RWPE2 (cell line): ENCODE results near the gene TMEM116.

ENCODE experiments used
- ATAC-seq: fragments of 200-7000 bp; cut with Tn5 transposase; 3 replicates; pipeline ENCODE4 v1.9.1; 2021; ENCODE audit warnings: low read depth
- DNase-seq: peaks from one replicate; pipeline ENCODE4 v3.0.0-alpha.2; 2020; ENCODE audit warnings: low spot score
- H3K27ac ChIP-seq: fragments of 450-650 bp; 2 replicates; pipeline ENCODE4 v1.5.1; 2017; ENCODE audit warnings: mild to moderate bottlenecking; ENCODE audit not compliant: poor library complexity, severe bottlenecking
- H3K27me3 ChIP-seq: fragments of 250-450 bp; sonication (Bioruptor Pico); 2 replicates; pipeline ENCODE4 v1.5.1; 2021; ENCODE audit warnings: mild to moderate bottlenecking, moderate library complexity; ENCODE audit not compliant: insufficient read depth, poor library complexity, severe bottlenecking
- H3K36me3 ChIP-seq: fragments of 250-450 bp; sonication (Bioruptor Pico); 2 replicates; pipeline ENCODE4 v1.5.1; 2020; ENCODE audit warnings: low read depth, mild to moderate bottlenecking, moderate library complexity
- H3K4me1 ChIP-seq: fragments of 250-450 bp; sonication (Bioruptor Pico); 2 replicates; pipeline ENCODE4 v1.5.1; 2021; ENCODE audit warnings: mild to moderate bottlenecking, moderate library complexity; ENCODE audit not compliant: insufficient read depth, poor library complexity, severe bottlenecking
- H3K4me3 ChIP-seq: fragments of 250-450 bp; sonication (Bioruptor Pico); 2 replicates; pipeline ENCODE4 v1.5.1; 2021; ENCODE audit warnings: mild to moderate bottlenecking, moderate library complexity; ENCODE audit not compliant: severe bottlenecking
- H3K9me3 ChIP-seq: fragments of 250-450 bp; sonication (Bioruptor Pico); 2 replicates; pipeline ENCODE4 v1.5.1; 2021; ENCODE audit warnings: mild to moderate bottlenecking, moderate library complexity; ENCODE audit not compliant: severe bottlenecking
- TF ChIP-seq, protein P1 (sequence below): fragments of 450-650 bp; IDR thresholded peaks from one replicate; pipeline ENCODE4 v1.5.1; 2017; ENCODE audit warnings: mild to moderate bottlenecking, moderate library complexity; ENCODE audit not compliant: poor library complexity, severe bottlenecking

The TMEM116 gene

DNA sequence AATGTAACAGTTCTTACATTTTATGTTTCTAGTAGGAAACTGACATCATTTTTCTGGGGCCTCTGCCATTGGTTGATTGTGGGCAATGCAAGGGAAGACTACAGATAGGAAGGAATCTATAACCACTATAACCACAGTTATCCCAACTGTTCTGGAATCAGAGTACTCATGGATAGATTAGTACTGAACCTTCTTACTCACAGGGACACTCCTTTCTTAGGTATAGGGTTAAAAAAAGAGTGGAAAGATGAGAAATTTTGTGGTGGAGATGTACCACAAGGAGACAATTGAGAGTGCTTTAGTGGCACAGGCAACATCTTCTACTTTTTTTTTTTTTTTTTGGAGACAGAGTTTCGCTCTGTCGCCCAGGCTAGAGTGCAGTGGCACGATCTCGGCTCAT is 21.0 kb downstream of the TMEM116 start:
- Histone ChIP-seq H3K27me3 (no peaks in the 10 kb centered on the region), H3K27ac (no peak overlapping the region), H3K9me3 (no peaks in the 10 kb centered on the region), H3K4me3 (no peak overlapping the region), H3K4me1 (no peaks in the 10 kb centered on the region), H3K36me3 (no peaks in the 10 kb centered on the region)
- ATAC-seq: no peak; the same call in 2 of the 3 replicates
- TF ChIP-seq, protein P1, sequence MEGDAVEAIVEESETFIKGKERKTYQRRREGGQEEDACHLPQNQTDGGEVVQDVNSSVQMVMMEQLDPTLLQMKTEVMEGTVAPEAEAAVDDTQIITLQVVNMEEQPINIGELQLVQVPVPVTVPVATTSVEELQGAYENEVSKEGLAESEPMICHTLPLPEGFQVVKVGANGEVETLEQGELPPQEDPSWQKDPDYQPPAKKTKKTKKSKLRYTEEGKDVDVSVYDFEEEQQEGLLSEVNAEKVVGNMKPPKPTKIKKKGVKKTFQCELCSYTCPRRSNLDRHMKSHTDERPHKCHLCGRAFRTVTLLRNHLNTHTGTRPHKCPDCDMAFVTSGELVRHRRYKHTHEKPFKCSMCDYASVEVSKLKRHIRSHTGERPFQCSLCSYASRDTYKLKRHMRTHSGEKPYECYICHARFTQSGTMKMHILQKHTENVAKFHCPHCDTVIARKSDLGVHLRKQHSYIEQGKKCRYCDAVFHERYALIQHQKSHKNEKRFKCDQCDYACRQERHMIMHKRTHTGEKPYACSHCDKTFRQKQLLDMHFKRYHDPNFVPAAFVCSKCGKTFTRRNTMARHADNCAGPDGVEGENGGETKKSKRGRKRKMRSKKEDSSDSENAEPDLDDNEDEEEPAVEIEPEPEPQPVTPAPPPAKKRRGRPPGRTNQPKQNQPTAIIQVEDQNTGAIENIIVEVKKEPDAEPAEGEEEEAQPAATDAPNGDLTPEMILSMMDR: no peak
- no peak for DNase-seq

DNA sequence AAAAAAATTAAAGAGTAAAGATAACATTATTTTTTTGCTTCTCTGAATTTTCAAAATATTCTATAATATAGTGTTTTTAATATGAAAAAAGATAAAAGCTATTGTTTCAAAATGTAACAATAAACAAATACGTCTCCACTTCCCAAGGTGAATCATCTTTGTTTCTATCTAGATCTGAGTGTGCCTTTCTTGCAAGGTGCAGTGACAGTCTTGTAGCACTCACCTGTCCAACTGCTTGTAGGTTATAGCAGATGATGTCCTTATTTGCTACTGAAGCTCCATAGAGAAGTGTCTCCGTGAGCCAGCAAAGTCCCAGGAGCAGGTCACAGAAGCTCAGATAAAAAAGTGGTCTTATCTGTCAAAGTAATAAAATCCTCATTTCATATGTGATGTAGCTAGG is 21.4 kb downstream of the TMEM116 start:
- H3K9me3 ChIP-seq: no peaks in the 10 kb centered on the region
- no peaks in the 10 kb centered on the region for H3K27me3 ChIP-seq
- TF ChIP-seq, protein P1: no peak
- H3K4me1 ChIP-seq: no peaks in the 10 kb centered on the region
- DNase-seq: no peak
- H3K36me3 ChIP-seq: no peaks in the 10 kb centered on the region
- H3K4me3 ChIP-seq: no peak overlapping the region
- H3K27ac ChIP-seq: no peak overlapping the region
- ATAC-seq: no peak

DNA sequence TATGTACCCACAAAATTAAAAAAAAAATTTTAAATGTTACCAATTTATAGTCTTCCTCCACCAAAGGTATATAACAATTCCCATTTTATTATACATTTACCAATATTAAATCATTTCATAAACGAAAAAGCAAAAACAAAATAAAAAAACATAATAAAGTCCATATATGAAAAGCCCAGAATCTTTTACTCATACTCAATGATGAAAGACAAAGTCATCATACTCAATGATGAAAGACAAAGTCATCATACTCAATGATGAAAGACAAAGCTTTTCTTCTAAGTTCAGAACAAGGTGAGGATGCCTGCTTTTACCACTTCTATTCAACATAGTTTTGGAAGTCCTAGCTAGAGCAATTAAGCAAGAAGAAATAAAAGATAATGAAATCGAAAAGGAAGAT is 28.1 kb downstream of the TMEM116 start:
- no peaks in the 10 kb centered on the region for H3K36me3 ChIP-seq
- ATAC-seq (no peak), DNase-seq (no peak)
- H3K4me3 ChIP-seq: no peak overlapping the region
- TF ChIP-seq, protein P1: no peak
- no peaks in the 10 kb centered on the region for H3K9me3 ChIP-seq
- peaks cover 4% of the 10 kb centered on the region for H3K4me1 ChIP-seq
- no peaks in the 10 kb centered on the region for H3K27me3 ChIP-seq
- H3K27ac ChIP-seq: no peak overlapping the region

DNA sequence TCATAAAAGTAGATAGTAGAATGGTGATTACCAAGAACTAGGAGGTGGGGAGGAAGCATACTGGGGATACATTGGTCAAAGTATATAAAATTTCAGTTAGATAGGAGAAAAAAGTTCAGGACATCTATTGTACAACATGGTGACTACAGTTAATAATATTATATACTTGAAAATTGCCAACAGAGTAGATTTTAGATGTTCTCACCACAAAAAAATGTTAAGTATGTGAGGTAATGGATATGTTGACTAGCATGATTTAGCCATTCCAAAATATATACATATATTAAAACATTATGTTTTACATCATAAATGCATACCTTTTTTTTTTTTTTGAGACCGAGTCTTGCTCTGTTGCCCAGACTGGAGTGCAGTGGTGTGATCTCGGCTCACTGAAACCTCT is 31.0 kb downstream of the TMEM116 start:
- Histone ChIP-seq H3K9me3 (no peaks in the 10 kb centered on the region), H3K27me3 (no peaks in the 10 kb centered on the region), H3K4me1 (peaks cover 4% of the 10 kb centered on the region), H3K4me3 (no peak overlapping the region), H3K27ac (no peak overlapping the region), H3K36me3 (no peaks in the 10 kb centered on the region)
- ATAC-seq (no peak), DNase-seq (no peak)
- TF ChIP-seq, protein P1: no peak

DNA sequence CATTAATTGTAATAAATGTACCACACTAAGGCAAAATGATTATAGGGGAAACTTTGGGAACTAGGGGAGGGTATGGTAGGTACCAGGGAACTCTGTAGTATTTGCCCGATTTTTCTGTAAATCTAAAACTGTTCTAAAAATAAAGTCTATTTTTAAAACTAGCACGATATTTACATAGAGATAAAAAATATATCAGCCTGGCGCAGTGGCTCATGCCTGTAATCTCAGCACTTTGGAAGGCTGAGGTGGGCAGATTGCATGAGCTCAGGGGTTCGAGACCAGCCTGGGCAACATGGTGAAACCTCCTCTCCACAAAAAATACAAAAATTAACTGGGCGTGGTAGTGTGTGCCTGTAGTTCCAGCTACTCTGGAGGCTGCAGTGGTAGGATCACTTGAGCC is 32.4 kb downstream of the TMEM116 start:
- DNase-seq (no peak), ATAC-seq (no peak)
- no peak overlapping the region for H3K27ac ChIP-seq
- H3K4me3 ChIP-seq: no peak overlapping the region
- H3K27me3 ChIP-seq: no peaks in the 10 kb centered on the region
- H3K4me1 ChIP-seq: peaks cover 4% of the 10 kb centered on the region
- TF ChIP-seq, protein P1: no peak
- no peaks in the 10 kb centered on the region for H3K9me3 ChIP-seq
- no peaks in the 10 kb centered on the region for H3K36me3 ChIP-seq
